IMR-90 (cell line): ENCODE results near the gene MOB1B.

Experiments used
- BHLHE40 ChIP-seq: fragments of 150-350 bp; IDR thresholded peaks from 2 replicates; pipeline ENCODE4 v1.6.1; 2016; ENCODE audit warnings: mild to moderate bottlenecking, low read depth, low read length
- CEBPB ChIP-seq: IDR thresholded peaks from 2 replicates; pipeline ENCODE4 v1.6.1; 2012; ENCODE audit warnings: low read depth, low read length, improper control_type of control experiment
- CHD1 ChIP-seq: IDR thresholded peaks from 2 replicates; pipeline ENCODE4 v1.6.1; 2012; ENCODE audit warnings: low read depth, low read length, improper control_type of control experiment
- FOS ChIP-seq: fragments of 150-350 bp; IDR thresholded peaks from 2 replicates; pipeline ENCODE4 v1.6.1; 2016; ENCODE audit warnings: low read depth, low read length
- MAFK ChIP-seq: IDR thresholded peaks from 2 replicates; pipeline ENCODE4 v1.6.1; 2012; ENCODE audit warnings: low read depth, low read length, improper control_type of control experiment
- MAZ ChIP-seq: IDR thresholded peaks from 2 replicates; pipeline ENCODE4 v1.6.1; 2012; ENCODE audit warnings: low read depth, mild to moderate bottlenecking, low read length, improper control_type of control experiment, moderate library complexity, borderline replicate concordance
- MXI1 ChIP-seq: IDR thresholded peaks from 2 replicates; pipeline ENCODE4 v1.6.1; 2012; ENCODE audit warnings: low read depth, mild to moderate bottlenecking, low read length, moderate library complexity, borderline replicate concordance
- POLR2A ChIP-seq: IDR thresholded peaks from 2 replicates; pipeline ENCODE4 v1.6.1; 2012; ENCODE audit warnings: mild to moderate bottlenecking, low read depth, low read length
- RAD21 ChIP-seq: IDR thresholded peaks from 2 replicates; pipeline ENCODE4 v1.6.1; 2012; ENCODE audit warnings: low read length, improper control_type of control experiment
- SMC3 ChIP-seq: fragments of 150-350 bp; IDR thresholded peaks from 2 replicates; pipeline ENCODE4 v1.6.1; 2016; ENCODE audit warnings: low read depth, mild to moderate bottlenecking, antibody characterized with exemption, low read length, moderate library complexity
- TF ChIP-seq, protein P1 (sequence below): fragments of 150-350 bp; IDR thresholded peaks from 2 replicates; pipeline ENCODE4 v1.6.1; 2016; ENCODE audit warnings: low read depth, mild to moderate bottlenecking, low read length, moderate library complexity, borderline replicate concordance
- TF ChIP-seq, protein P2 (sequence below): conservative IDR thresholded peaks from 2 replicates; pipeline ENCODE4 v1.5.1; 2012; ENCODE audit warnings: mild to moderate bottlenecking, low read depth, low read length, improper control_type of control experiment
- TF ChIP-seq, protein P3 (sequence below): fragments of 150-350 bp; IDR thresholded peaks from 2 replicates; pipeline ENCODE4 v1.6.1; 2017; ENCODE audit warnings: mild to moderate bottlenecking, antibody characterized with exemption, low read length, low read depth

DNA sequence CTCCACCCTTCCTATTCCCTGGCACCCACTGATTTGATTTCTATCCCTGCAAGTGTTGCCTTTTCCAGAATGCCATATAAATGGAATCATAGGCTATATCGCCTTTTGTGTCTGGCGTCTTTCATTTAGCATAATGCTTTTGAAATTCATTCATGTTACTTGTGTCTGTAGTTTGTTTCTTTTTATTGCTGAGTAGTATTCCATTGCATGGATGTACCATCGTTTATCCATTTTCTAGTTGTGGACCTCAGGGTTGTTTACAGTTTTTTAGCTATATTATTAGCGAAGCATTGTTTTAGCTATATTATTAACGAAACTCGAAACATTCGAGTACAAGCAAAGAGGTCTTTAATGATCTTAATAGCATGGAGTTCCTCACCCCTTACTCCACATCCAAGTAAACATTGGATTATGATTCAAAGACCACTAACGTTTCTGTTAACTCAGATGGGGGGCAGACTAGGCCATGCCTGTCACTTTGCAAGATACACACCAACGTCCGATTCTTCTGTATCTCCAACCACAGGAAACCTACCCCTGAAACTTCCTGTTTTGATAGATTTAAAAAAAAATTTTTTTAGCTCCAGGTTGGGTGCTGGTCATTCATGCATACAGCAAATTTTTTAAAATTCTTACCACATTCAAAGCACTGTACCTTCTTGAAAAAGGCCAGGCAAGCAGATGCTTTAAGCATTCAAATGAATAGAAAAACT, 92.4 kb downstream of the MOB1B start:
- TF ChIP-seq SMC3, result no peak
- no peak for TF ChIP-seq FOS
- TF ChIP-seq, protein P1, sequence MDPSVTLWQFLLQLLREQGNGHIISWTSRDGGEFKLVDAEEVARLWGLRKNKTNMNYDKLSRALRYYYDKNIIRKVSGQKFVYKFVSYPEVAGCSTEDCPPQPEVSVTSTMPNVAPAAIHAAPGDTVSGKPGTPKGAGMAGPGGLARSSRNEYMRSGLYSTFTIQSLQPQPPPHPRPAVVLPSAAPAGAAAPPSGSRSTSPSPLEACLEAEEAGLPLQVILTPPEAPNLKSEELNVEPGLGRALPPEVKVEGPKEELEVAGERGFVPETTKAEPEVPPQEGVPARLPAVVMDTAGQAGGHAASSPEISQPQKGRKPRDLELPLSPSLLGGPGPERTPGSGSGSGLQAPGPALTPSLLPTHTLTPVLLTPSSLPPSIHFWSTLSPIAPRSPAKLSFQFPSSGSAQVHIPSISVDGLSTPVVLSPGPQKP, result no peak
- TF ChIP-seq, protein P2, sequence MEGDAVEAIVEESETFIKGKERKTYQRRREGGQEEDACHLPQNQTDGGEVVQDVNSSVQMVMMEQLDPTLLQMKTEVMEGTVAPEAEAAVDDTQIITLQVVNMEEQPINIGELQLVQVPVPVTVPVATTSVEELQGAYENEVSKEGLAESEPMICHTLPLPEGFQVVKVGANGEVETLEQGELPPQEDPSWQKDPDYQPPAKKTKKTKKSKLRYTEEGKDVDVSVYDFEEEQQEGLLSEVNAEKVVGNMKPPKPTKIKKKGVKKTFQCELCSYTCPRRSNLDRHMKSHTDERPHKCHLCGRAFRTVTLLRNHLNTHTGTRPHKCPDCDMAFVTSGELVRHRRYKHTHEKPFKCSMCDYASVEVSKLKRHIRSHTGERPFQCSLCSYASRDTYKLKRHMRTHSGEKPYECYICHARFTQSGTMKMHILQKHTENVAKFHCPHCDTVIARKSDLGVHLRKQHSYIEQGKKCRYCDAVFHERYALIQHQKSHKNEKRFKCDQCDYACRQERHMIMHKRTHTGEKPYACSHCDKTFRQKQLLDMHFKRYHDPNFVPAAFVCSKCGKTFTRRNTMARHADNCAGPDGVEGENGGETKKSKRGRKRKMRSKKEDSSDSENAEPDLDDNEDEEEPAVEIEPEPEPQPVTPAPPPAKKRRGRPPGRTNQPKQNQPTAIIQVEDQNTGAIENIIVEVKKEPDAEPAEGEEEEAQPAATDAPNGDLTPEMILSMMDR, result no peak
- no peak for TF ChIP-seq MXI1
- TF ChIP-seq RAD21, result no peak
- TF ChIP-seq CEBPB, result no peak
- TF ChIP-seq POLR2A, result no peak
- TF ChIP-seq, protein P3, sequence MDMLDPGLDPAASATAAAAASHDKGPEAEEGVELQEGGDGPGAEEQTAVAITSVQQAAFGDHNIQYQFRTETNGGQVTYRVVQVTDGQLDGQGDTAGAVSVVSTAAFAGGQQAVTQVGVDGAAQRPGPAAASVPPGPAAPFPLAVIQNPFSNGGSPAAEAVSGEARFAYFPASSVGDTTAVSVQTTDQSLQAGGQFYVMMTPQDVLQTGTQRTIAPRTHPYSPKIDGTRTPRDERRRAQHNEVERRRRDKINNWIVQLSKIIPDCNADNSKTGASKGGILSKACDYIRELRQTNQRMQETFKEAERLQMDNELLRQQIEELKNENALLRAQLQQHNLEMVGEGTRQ, result no peak
- no peak for TF ChIP-seq MAZ
- TF ChIP-seq CHD1, result no peak
- TF ChIP-seq MAFK, result no peak
- TF ChIP-seq BHLHE40, result no peak
